GM12878 (cell line): ENCODE measurements around the gene KLF9. TPM values are rescaled to one million over a fixed set of nuclear protein-coding genes. Genes with fewer than 3 reads are reported as not detected.

Source experiments
- ATAC-seq: fragments of 200-7000 bp; cut with Tn5 transposase; 3 replicates; pipeline ENCODE4 v1.9.1; 2020; ENCODE audit warnings: mild to moderate bottlenecking, moderate library complexity
- BruUV-seq: library from RNA; stranded (reverse); fragments of 400-500 nt; replicated peaks from 2 replicates; lab custom pipeline; 2021; lab: Mats Ljungman, UMichigan
- CTCF ChIA-PET: fragments of 300-600 bp; sonication (Branson Sonifier 250); formaldehyde crosslinking; extraction: SDS; loops from one replicate; lab custom pipeline; 2021; ENCODE audit warnings: inconsistent platforms; lab: Yijun Ruan, JAX
- POLR2A ChIA-PET: fragments of 350-600 bp; formaldehyde crosslinking; extraction: SDS; loops from one replicate; lab custom pipeline; 2021; ENCODE audit warnings: inconsistent platforms; lab: Charles Lee
- RAD21 ChIA-PET: fragments of 300-600 bp; sonication (Branson Sonifier 250); formaldehyde crosslinking; loops from one replicate; lab custom pipeline; 2023; ENCODE audit warnings: antibody characterized with exemption; ENCODE audit not compliant: unreplicated experiment; lab: Charles Lee
- SMC1A ChIA-PET: fragments of 300-600 bp; sonication (Branson Sonifier 250); formaldehyde crosslinking; loops from one replicate; lab custom pipeline; 2023; ENCODE audit not compliant: unreplicated experiment, uncharacterized antibody; lab: Charles Lee
- DNase-seq: peaks from one replicate; pipeline ENCODE4 v3.0.0-alpha.2; 2011; ENCODE audit warnings: low read depth, low spot score
- FAIRE-seq: peaks from 3 replicates; lab custom pipeline; 2011; peaks lifted over from hg19 to GRCh38; lab: Jason Lieb, UNC
- H2AFZ ChIP-seq: 2 replicates; pipeline ENCODE4 v1.6.0; 2011; ENCODE audit warnings: low read depth, low read length, control low read depth; ENCODE audit not compliant: control insufficient read depth
- H3K27ac ChIP-seq: 2 replicates; pipeline ENCODE4 v1.5.1; 2011; ENCODE audit warnings: control low read depth; ENCODE audit not compliant: control insufficient read depth, insufficient read depth
- H3K27me3 ChIP-seq, 2 experiments: replicated peaks in 1 of 2; 2 replicates each; pipeline versions ENCODE4 v1.6.0 to v1.6.1; 2011; ENCODE audit warnings: low read length in 1 of 2; ENCODE audit not compliant: control insufficient read depth in 2 of 2, insufficient read depth in 2 of 2
- H3K36me3 ChIP-seq, 2 experiments: 2 replicates each; pipeline ENCODE4 v1.5.1; 2011; ENCODE audit warnings: low read length in 1 of 2; ENCODE audit not compliant: control insufficient read depth in 2 of 2, insufficient read depth in 2 of 2
- H3K4me1 ChIP-seq: 2 replicates; pipeline ENCODE4 v1.6.1; 2011; ENCODE audit warnings: mild to moderate bottlenecking, low read length, moderate library complexity, mixed read lengths; ENCODE audit not compliant: control insufficient read depth, insufficient read depth
- H3K4me2 ChIP-seq: 2 replicates; pipeline ENCODE4 v1.6.0; 2011; ENCODE audit warnings: control low read depth; ENCODE audit not compliant: control insufficient read depth, insufficient read depth
- H3K4me3 ChIP-seq: fragments of 200-600 bp; sonication (generic); 2 replicates; pipeline ENCODE4 v1.5.1; 2016
- H3K79me2 ChIP-seq: 2 replicates; pipeline ENCODE4 v1.6.0; 2011; ENCODE audit warnings: low read length; ENCODE audit not compliant: control insufficient read depth, insufficient read depth
- H3K9ac ChIP-seq: 2 replicates; pipeline ENCODE4 v1.8.0; 2011; ENCODE audit warnings: low read length, control low read depth, mixed read lengths; ENCODE audit not compliant: control insufficient read depth, insufficient read depth
- H3K9me3 ChIP-seq: replicated peaks from 3 replicates; pipeline ENCODE4 v1.5.1; 2011; ENCODE audit warnings: mild to moderate bottlenecking, low read length; ENCODE audit not compliant: control insufficient read depth, insufficient read depth
- H4K20me1 ChIP-seq: 2 replicates; pipeline ENCODE4 v1.6.0; 2011; ENCODE audit not compliant: control insufficient read depth, insufficient read depth
- CBX3 ChIP-seq: fragments of 200-600 bp; sonication (generic); IDR thresholded peaks from 2 replicates; pipeline ENCODE4 v1.6.1; 2016; ENCODE audit warnings: low read depth, borderline replicate concordance
- CREM ChIP-seq: IDR thresholded peaks from 2 replicates; pipeline ENCODE4 v1.6.1; 2014; ENCODE audit warnings: antibody characterized with exemption, low read depth
- EP300 ChIP-seq, 2 experiments: fragments of 150-350 bp in 1 of 2; IDR thresholded peaks; 2 replicates each; pipeline ENCODE4 v1.6.1; 2011 to 2012; ENCODE audit warnings: low read depth in 2 of 2, low read length in 2 of 2, borderline replicate concordance in 1 of 2, improper control_type of control experiment in 1 of 2, inconsistent platforms in 1 of 2; ENCODE audit not compliant: control insufficient read depth in 1 of 2
- FOXK2 ChIP-seq: fragments of 450-650 bp; IDR thresholded peaks from 2 replicates; pipeline ENCODE4 v1.6.1; 2017; ENCODE audit warnings: mild to moderate bottlenecking, moderate library complexity
- GABPA ChIP-seq: IDR thresholded peaks from 2 replicates; pipeline ENCODE4 v1.6.1; 2014; ENCODE audit warnings: antibody characterized with exemption, low read depth, mild to moderate bottlenecking, inconsistent platforms
- MEF2B ChIP-seq: fragments of 450-650 bp; IDR thresholded peaks from 2 replicates; pipeline ENCODE4 v1.6.1; 2018; ENCODE audit warnings: mild to moderate bottlenecking, moderate library complexity; ENCODE audit not compliant: partially characterized antibody, poor library complexity, severe bottlenecking
- PML ChIP-seq: IDR thresholded peaks from 2 replicates; pipeline ENCODE4 v1.6.1; 2012; ENCODE audit warnings: low read length, inconsistent platforms
- RCOR1 ChIP-seq: conservative IDR thresholded peaks from 2 replicates; pipeline ENCODE4 v1.6.1; 2012; ENCODE audit warnings: low read depth, low read length, improper control_type of control experiment
- RUNX3 ChIP-seq: IDR thresholded peaks from 2 replicates; pipeline ENCODE4 v1.6.1; 2012; ENCODE audit warnings: low read length, inconsistent platforms
- YY1 ChIP-seq: IDR thresholded peaks from 2 replicates; pipeline ENCODE4 v1.6.1; 2011; ENCODE audit warnings: low read depth, mild to moderate bottlenecking, low read length
- WGBS: methylation state at CpG from one replicate; pipeline ENCODE4 v1.1.6; 2016; ENCODE audit warnings: low lambda C conversion rate; ENCODE audit not compliant: insufficient replicate concordance, insufficient coverage; ENCODE audit errors: missing lambda C conversion rate; 5-methylcytosine and 5-hydroxymethylcytosine counted together
- in situ Hi-C: fragments of 300-500 bp; cut with MboI; formaldehyde crosslinking; loops from 9 replicates; pipeline ENCODE4 v1.14.3; 2018; ENCODE audit warnings: mixed read lengths
- intact Hi-C: fragments of 100-400 bp; cut with micrococcal nuclease; formaldehyde crosslinking; loops from one replicate; pipeline ENCODE4 v1.14.2; 2022; ENCODE audit not compliant: unreplicated experiment
- polyA plus RNA-seq, 11 experiments: library from polyadenylated mRNA; depleted of rRNA in 4 of 11; unstranded in 6 of 11; stranded (reverse) in 5 of 11; fragments of >200 nt; fragmentation: Nextera tagmentation in 4 of 11; fragmentation: Illumina TruSeq in 1 of 11; extraction: Ambion mirVana in 4 of 11; extraction: Trizol in 1 of 11; gene quantifications; 1 replicate in 1 of 11; 2 replicates in 10 of 11; pipeline versions ENCODE4 v1.2.1 to v1.2.3, GENCODE V29; 2011 to 2016; ENCODE audit warnings: inconsistent platforms in 2 of 11, missing spikeins in 2 of 11, low read depth in 1 of 11
- total RNA-seq, 4 experiments: library from RNA; depleted of rRNA in 3 of 4; stranded (reverse); fragments of >200 nt in 3 of 4; fragmentation: Illumina TruSeq in 1 of 4; extraction: Trizol in 1 of 4; gene quantifications; 2 replicates each; pipeline versions ENCODE4 v1.2.1 to v1.2.3, GENCODE V29; 2013 to 2021
- TF ChIP-seq, protein P1 (sequence below): fragments of 450-650 bp; IDR thresholded peaks from 2 replicates; pipeline ENCODE4 v1.6.1; 2016; ENCODE audit warnings: mild to moderate bottlenecking
- TF ChIP-seq, protein P2 (sequence below): fragments of 150-350 bp; IDR thresholded peaks from 2 replicates; pipeline ENCODE4 v1.6.1; 2016; ENCODE audit warnings: low read depth, low read length
- TF ChIP-seq, protein P3 (sequence below): fragments of 450-650 bp; IDR thresholded peaks from 2 replicates; pipeline ENCODE4 v1.6.1; 2018; ENCODE audit warnings: mild to moderate bottlenecking, low read depth, moderate library complexity; ENCODE audit not compliant: partially characterized antibody
- TF ChIP-seq, protein P4 (sequence below): IDR thresholded peaks from 2 replicates; pipeline ENCODE4 v1.6.1; 2011; ENCODE audit warnings: borderline replicate concordance, low read depth, mild to moderate bottlenecking, moderate library complexity, mixed read lengths, low read length; ENCODE audit not compliant: insufficient read depth; ENCODE audit errors: extremely low read length
- TF ChIP-seq, protein P5 (sequence below): IDR thresholded peaks from 2 replicates; pipeline ENCODE4 v1.6.1; 2012; ENCODE audit warnings: low read depth, low read length, improper control_type of control experiment

KLF9 gene
- total and polyA plus RNA-seq, 10 of the 15 experiments (the other 5 are each of a cell fraction or from before 2014, with no cell fraction given): 0.09 to 0.96 (median 0.83) TPM

DNA sequence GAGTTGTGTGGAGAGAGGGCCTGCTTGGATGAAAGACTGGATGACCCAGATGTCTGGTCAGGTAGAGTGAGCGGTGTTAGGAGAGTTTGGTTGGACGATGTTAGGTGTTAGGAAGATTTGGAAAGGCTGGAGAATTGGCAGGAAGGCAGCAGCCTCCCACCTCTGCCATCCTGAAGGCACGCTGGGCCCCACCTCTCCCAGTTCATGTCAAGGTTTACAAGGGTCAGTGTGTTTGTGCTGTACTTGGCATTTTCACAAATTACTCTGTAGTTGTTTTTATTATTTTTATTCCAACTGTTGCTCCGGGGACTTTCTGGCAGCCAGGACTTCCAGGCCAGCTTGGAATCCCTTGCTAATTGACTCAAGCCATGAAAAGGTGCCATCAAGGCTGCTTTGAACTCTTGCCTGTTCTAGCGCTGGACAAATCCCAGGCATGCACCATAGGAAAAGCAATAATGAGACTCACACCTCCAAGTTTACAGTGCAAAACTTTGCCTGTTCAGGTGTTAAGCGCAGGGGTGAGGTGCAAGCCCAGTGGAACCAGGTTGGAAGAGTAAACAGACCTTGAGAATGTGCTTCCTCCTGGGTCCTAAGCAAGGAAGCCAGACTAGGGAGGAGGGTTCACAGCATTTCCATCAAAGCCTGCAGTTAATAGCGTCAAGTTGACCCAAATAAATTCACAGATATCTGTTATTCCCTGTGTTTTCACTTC is 41.7 kb upstream of the KLF9 start:
- H3K9me3 ChIP-seq: no peaks in the 10 kb centered on the region
- SMC1A ChIA-PET: no interaction called here
- no peaks in the 10 kb centered on the region for H4K20me1 ChIP-seq
- DNase-seq (no peak), ATAC-seq (no peak), FAIRE-seq (no peak)
- WGBS: 44% methylated on average over 7 of the region's 7 CpGs
- no peaks in the 10 kb centered on the region for H3K79me2 ChIP-seq
- no peaks in the 10 kb centered on the region for H3K4me1 ChIP-seq
- RAD21 ChIA-PET: no interaction called here
- H3K27ac ChIP-seq: no peak overlapping the region
- no peaks in the 10 kb centered on the region for H3K36me3 ChIP-seq
- no peak overlapping the region for H3K4me3 ChIP-seq
- H3K4me2 ChIP-seq: no peak overlapping the region
- BruUV-seq: no TSS peak
- H3K9ac ChIP-seq: no peak overlapping the region
- intact Hi-C loops: no loop called here
- H3K27me3 ChIP-seq: no peaks in the 10 kb centered on the region
- POLR2A ChIA-PET: no interaction called here
- H2AFZ ChIP-seq: no peak overlapping the region
- CTCF ChIA-PET: interaction anchor here (0.6 to 1.1 kb wide), 2 partner anchors 23 to 184 kb away, joined by 3 read pairs; no protein-coding TSS in a partner anchor
- in situ Hi-C loops: no loop called here
- TF ChIP-seq GABPA (no peak), RCOR1 (no peak), CBX3 (no peak), RUNX3 (no peak), MEF2B (no peak), CREM (no peak), FOXK2 (no peak), EP300 (IDR thresholded peaks at IDR 0.05; ENCODE audit: borderline replicate concordance in 1 of 2, control insufficient read depth in 1 of 2, low read depth in 2 of 2, low read length in 2 of 2) (no peak), YY1 (no peak), PML (no peak)
- TF ChIP-seq, protein P1, sequence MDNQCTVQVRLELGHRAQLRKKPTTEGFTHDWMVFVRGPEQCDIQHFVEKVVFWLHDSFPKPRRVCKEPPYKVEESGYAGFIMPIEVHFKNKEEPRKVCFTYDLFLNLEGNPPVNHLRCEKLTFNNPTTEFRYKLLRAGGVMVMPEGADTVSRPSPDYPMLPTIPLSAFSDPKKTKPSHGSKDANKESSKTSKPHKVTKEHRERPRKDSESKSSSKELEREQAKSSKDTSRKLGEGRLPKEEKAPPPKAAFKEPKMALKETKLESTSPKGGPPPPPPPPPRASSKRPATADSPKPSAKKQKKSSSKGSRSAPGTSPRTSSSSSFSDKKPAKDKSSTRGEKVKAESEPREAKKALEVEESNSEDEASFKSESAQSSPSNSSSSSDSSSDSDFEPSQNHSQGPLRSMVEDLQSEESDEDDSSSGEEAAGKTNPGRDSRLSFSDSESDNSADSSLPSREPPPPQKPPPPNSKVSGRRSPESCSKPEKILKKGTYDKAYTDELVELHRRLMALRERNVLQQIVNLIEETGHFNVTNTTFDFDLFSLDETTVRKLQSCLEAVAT: no peak
- TF ChIP-seq, protein P2, sequence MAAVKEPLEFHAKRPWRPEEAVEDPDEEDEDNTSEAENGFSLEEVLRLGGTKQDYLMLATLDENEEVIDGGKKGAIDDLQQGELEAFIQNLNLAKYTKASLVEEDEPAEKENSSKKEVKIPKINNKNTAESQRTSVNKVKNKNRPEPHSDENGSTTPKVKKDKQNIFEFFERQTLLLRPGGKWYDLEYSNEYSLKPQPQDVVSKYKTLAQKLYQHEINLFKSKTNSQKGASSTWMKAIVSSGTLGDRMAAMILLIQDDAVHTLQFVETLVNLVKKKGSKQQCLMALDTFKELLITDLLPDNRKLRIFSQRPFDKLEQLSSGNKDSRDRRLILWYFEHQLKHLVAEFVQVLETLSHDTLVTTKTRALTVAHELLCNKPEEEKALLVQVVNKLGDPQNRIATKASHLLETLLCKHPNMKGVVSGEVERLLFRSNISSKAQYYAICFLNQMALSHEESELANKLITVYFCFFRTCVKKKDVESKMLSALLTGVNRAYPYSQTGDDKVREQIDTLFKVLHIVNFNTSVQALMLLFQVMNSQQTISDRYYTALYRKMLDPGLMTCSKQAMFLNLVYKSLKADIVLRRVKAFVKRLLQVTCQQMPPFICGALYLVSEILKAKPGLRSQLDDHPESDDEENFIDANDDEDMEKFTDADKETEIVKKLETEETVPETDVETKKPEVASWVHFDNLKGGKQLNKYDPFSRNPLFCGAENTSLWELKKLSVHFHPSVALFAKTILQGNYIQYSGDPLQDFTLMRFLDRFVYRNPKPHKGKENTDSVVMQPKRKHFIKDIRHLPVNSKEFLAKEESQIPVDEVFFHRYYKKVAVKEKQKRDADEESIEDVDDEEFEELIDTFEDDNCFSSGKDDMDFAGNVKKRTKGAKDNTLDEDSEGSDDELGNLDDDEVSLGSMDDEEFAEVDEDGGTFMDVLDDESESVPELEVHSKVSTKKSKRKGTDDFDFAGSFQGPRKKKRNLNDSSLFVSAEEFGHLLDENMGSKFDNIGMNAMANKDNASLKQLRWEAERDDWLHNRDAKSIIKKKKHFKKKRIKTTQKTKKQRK: no peak
- TF ChIP-seq, protein P3, sequence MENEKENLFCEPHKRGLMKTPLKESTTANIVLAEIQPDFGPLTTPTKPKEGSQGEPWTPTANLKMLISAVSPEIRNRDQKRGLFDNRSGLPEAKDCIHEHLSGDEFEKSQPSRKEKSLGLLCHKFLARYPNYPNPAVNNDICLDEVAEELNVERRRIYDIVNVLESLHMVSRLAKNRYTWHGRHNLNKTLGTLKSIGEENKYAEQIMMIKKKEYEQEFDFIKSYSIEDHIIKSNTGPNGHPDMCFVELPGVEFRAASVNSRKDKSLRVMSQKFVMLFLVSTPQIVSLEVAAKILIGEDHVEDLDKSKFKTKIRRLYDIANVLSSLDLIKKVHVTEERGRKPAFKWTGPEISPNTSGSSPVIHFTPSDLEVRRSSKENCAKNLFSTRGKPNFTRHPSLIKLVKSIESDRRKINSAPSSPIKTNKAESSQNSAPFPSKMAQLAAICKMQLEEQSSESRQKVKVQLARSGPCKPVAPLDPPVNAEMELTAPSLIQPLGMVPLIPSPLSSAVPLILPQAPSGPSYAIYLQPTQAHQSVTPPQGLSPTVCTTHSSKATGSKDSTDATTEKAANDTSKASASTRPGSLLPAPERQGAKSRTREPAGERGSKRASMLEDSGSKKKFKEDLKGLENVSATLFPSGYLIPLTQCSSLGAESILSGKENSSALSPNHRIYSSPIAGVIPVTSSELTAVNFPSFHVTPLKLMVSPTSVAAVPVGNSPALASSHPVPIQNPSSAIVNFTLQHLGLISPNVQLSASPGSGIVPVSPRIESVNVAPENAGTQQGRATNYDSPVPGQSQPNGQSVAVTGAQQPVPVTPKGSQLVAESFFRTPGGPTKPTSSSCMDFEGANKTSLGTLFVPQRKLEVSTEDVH: no peak
- TF ChIP-seq, protein P4, sequence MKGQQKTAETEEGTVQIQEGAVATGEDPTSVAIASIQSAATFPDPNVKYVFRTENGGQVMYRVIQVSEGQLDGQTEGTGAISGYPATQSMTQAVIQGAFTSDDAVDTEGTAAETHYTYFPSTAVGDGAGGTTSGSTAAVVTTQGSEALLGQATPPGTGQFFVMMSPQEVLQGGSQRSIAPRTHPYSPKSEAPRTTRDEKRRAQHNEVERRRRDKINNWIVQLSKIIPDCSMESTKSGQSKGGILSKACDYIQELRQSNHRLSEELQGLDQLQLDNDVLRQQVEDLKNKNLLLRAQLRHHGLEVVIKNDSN: no peak
- TF ChIP-seq, protein P5, sequence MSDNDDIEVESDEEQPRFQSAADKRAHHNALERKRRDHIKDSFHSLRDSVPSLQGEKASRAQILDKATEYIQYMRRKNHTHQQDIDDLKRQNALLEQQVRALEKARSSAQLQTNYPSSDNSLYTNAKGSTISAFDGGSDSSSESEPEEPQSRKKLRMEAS: no peak
